Endodermal cell (in vitro differentiated cells): ENCODE measurements around the gene RPL35. TPM values are rescaled to one million over a fixed set of nuclear protein-coding genes. Genes with fewer than 3 reads are reported as not detected.

Experiments used
- DNase-seq: peaks from one replicate; pipeline ENCODE4 v3.0.0-alpha.2; 2017
- H3K27ac ChIP-seq: 2 replicates; pipeline ENCODE4 v1.5.1; 2013; ENCODE audit warnings: mild to moderate bottlenecking, low read depth, low read length, moderate library complexity
- H3K27me3 ChIP-seq: 2 replicates; pipeline ENCODE4 v1.6.1; 2013; ENCODE audit warnings: mild to moderate bottlenecking, low read length, moderate library complexity; ENCODE audit not compliant: insufficient read depth, control insufficient read depth, poor library complexity, severe bottlenecking
- H3K36me3 ChIP-seq: 2 replicates; pipeline ENCODE4 v1.7.0; 2013; ENCODE audit warnings: mild to moderate bottlenecking, low read length, moderate library complexity; ENCODE audit not compliant: control insufficient read depth, insufficient read depth
- H3K4me1 ChIP-seq: one replicate; pipeline ENCODE4 v1.7.0; 2013; ENCODE audit warnings: low read length; ENCODE audit not compliant: control insufficient read depth, insufficient read depth
- H3K4me3 ChIP-seq: 2 replicates; pipeline ENCODE4 v1.5.1; 2013; ENCODE audit warnings: mild to moderate bottlenecking, low read length, moderate library complexity
- H3K9ac ChIP-seq: 2 replicates; pipeline ENCODE4 v1.6.1; 2013; ENCODE audit warnings: mild to moderate bottlenecking, low read length, moderate library complexity; ENCODE audit not compliant: poor library complexity, severe bottlenecking; ENCODE audit errors: extremely low read depth
- H3K9me3 ChIP-seq: 2 replicates; pipeline ENCODE4 v1.6.1; 2013; ENCODE audit warnings: mild to moderate bottlenecking, low read length, moderate library complexity; ENCODE audit not compliant: control insufficient read depth
- H3K27ac Mint-ChIP-seq: 2 replicates; pipeline ENCODE4 v1.8.0; 2020; ENCODE audit warnings: mixed read lengths
- H3K27me3 Mint-ChIP-seq: 2 replicates; pipeline ENCODE4 v1.8.0; 2021; ENCODE audit warnings: mild to moderate bottlenecking, mixed read lengths; ENCODE audit not compliant: insufficient read depth
- H3K36me3 Mint-ChIP-seq: 2 replicates; pipeline ENCODE4 v1.8.0; 2020; ENCODE audit warnings: low read depth, mixed read lengths
- H3K4me1 Mint-ChIP-seq: 2 replicates; pipeline ENCODE4 v1.8.0; 2020; ENCODE audit warnings: mixed read lengths
- H3K4me3 Mint-ChIP-seq: 2 replicates; pipeline ENCODE4 v1.8.0; 2020; ENCODE audit warnings: mild to moderate bottlenecking, moderate library complexity, mixed read lengths
- H3K9me3 Mint-ChIP-seq: 2 replicates; pipeline ENCODE4 v1.8.0; 2020; ENCODE audit warnings: mild to moderate bottlenecking, mixed read lengths
- WGBS, 2 experiments: methylation state at CpG; one replicate each; pipeline versions ENCODE4 v1.1.5 to v1.1.7; 2013; ENCODE audit warnings: missing lambda C conversion rate in 2 of 2, mixed read lengths in 1 of 2; ENCODE audit not compliant: insufficient coverage in 1 of 2, insufficient read length in 1 of 2; 5-methylcytosine and 5-hydroxymethylcytosine counted together
- total RNA-seq, 2 donors: library from RNA; stranded (reverse); fragmentation: NEBNext Ultra II Directional in 1 of 2; extraction: Animal tissue kit (Norgen Biotek cat#: 25700) in 1 of 2; gene quantifications; 2 replicates in 1 of 2; 3 replicates in 1 of 2; pipeline ENCODE4 v1.2.1, GENCODE V29; 2021
- TF ChIP-seq, protein P1 (sequence below): fragments of 200-600 bp; sonication (generic); conservative IDR thresholded peaks from 2 replicates; pipeline ENCODE4 v1.5.0; 2021; ENCODE audit warnings: antibody characterized with exemption, mild to moderate bottlenecking

RPL35 gene
- total RNA-seq, 2 donors from 2014 or later = 1,507 to 1,578 TPM

DNA sequence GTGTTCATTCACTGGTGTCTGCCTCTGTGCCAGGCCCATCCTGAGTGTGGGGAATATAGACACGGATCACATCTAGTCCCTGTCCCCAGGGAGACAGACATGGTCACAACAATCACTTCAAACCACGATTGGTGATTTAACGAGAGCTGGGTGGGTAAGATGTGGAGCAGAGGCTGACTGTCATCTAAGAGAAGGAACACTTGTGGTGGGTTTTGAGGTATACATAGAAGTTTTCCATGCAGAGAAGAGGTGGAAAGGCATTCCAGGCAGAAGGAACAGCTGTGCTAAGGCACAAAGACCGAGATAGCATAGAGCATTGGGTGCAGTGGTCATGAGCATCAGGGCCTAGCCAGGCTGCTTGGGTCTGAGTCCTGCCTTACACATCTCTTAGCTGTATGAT, 31.2 kb downstream of the RPL35 start:
- H3K9me3 ChIP-seq = peaks cover 4% of the 10 kb centered on the region
- no peak overlapping the region for H3K9ac ChIP-seq
- no peaks in the 10 kb centered on the region for H3K27me3 ChIP-seq
- H3K9me3 Mint-ChIP-seq = peaks cover 7% of the 10 kb centered on the region
- no peak overlapping the region for H3K27ac Mint-ChIP-seq
- H3K27me3 Mint-ChIP-seq = no peaks in the 10 kb centered on the region
- H3K4me1 ChIP-seq = peaks cover 3% of the 10 kb centered on the region
- H3K4me3 ChIP-seq = no peak overlapping the region
- no peak for DNase-seq
- TF ChIP-seq, protein P1, sequence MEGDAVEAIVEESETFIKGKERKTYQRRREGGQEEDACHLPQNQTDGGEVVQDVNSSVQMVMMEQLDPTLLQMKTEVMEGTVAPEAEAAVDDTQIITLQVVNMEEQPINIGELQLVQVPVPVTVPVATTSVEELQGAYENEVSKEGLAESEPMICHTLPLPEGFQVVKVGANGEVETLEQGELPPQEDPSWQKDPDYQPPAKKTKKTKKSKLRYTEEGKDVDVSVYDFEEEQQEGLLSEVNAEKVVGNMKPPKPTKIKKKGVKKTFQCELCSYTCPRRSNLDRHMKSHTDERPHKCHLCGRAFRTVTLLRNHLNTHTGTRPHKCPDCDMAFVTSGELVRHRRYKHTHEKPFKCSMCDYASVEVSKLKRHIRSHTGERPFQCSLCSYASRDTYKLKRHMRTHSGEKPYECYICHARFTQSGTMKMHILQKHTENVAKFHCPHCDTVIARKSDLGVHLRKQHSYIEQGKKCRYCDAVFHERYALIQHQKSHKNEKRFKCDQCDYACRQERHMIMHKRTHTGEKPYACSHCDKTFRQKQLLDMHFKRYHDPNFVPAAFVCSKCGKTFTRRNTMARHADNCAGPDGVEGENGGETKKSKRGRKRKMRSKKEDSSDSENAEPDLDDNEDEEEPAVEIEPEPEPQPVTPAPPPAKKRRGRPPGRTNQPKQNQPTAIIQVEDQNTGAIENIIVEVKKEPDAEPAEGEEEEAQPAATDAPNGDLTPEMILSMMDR = no peak
- H3K36me3 ChIP-seq = no peaks in the 10 kb centered on the region
- H3K36me3 Mint-ChIP-seq = no peaks in the 10 kb centered on the region
- no peak overlapping the region for H3K4me3 Mint-ChIP-seq
- WGBS, 2 experiments = 64 to 71% methylated on average over 4 of the region's 4 CpGs
- no peak overlapping the region for H3K27ac ChIP-seq
- H3K4me1 Mint-ChIP-seq = peaks cover 12% of the 10 kb centered on the region

DNA sequence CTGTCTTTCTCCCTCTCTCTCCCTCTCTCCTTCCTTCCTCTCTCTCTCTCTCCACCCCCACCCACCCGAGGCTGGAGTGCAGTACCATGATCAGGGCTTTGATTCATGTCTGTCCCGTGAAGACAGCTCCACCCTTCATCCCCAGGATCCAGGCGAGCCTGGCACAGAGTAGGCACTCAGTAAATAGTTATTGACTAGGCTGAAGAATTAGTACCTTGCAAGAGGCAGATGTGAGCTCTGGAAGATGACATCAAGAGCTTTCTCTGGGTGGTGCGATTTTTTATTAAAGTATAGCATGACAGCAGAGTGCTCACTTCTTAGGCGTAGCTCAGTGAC, 32.5 kb downstream of the RPL35 start:
- TF ChIP-seq, protein P1 = no peak

DNA sequence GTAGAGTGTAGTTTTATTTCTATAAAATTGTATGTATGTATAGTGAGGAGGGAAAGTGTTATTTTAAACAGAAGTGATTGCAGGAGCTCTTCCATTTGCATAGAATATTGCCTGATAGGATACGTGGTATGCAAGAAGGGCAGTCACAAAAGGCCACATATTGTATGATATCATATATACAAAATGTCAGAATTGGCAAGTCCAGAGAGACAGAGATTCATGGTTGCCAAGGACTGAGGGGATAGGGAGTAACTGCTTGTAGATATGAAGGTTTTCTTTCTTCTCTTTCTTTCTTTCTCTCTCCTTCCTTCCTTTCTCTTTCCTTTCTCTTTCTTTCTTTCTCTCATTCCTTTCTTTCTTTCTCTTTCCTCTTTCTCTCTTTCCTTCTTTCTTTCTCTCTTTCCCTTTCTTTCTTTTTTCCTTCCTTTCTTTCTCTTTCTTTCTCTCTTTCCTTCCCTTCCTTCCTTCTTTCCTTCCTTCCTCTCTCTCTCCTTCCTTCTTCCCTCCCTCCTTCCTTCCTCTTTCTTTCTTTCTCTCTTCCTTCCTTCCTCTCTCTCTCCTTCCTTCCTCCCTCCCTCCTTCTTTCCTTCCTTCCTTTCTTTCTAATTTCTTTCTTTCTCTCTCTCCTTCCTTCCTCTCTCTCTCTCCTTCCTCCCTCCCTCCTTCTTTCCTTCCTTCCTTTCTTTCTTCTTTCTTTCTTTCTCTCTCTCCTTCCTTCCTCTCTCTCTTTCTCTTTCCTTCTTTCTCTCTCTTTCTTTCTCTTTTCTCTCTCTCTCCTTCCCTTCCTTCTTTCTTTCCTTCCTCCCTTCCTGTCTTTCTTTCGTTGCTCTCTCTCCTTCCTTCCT, 33.0 kb downstream of the RPL35 start:
- Histone ChIP-seq H3K36me3 (no peaks in the 10 kb centered on the region), H3K9me3 (peaks cover 4% of the 10 kb centered on the region), H3K27ac (no peak overlapping the region), H3K9ac (no peak overlapping the region), H3K27me3 (no peaks in the 10 kb centered on the region), H3K4me1 (peaks cover 3% of the 10 kb centered on the region), H3K4me3 (no peak overlapping the region)
- H3K9me3 Mint-ChIP-seq = peaks cover 13% of the 10 kb centered on the region
- 71 to 74% methylated on average over 1 to 2 of the region's 2 CpGs for WGBS, 2 experiments
- no peaks in the 10 kb centered on the region for H3K36me3 Mint-ChIP-seq
- H3K27me3 Mint-ChIP-seq = no peaks in the 10 kb centered on the region
- peaks cover 12% of the 10 kb centered on the region for H3K4me1 Mint-ChIP-seq
- DNase-seq = no peak
- TF ChIP-seq, protein P1 = no peak
- no peak overlapping the region for H3K27ac Mint-ChIP-seq
- no peak overlapping the region for H3K4me3 Mint-ChIP-seq

More for the DNA sequence above, 32.5 kb downstream of the RPL35 start:
- Histone ChIP-seq H3K27me3 (no peaks in the 10 kb centered on the region), H3K36me3 (no peaks in the 10 kb centered on the region), H3K9me3 (peaks cover 4% of the 10 kb centered on the region), H3K27ac (no peak overlapping the region), H3K4me1 (peaks cover 3% of the 10 kb centered on the region), H3K4me3 (no peak overlapping the region), H3K9ac (no peak overlapping the region)
- WGBS, 2 experiments = 64% methylated on average over 4 to 5 of the region's 5 CpGs
- DNase-seq = no peak
- Mint-ChIP-seq H3K4me3 (no peak overlapping the region), H3K27me3 (no peaks in the 10 kb centered on the region), H3K36me3 (no peaks in the 10 kb centered on the region), H3K27ac (no peak overlapping the region), H3K9me3 (peaks cover 13% of the 10 kb centered on the region), H3K4me1 (peaks cover 12% of the 10 kb centered on the region)
